Mucosa of rectum (tissue), 2 donors: Measurements from ENCODE around the gene PRELID2.
"Not testable (repeated sequence)": the region's sequence is repeated elsewhere in the genome, so short reads cannot be mapped to it uniquely, and the experiment has no call there.

ENCODE experiments used
- H3K27ac ChIP-seq, 2 donors: one replicate each; pipeline ENCODE4 v1.7.0; 2013; ENCODE audit warnings: inconsistent platforms in 2 of 2, low read depth in 2 of 2, low read length in 2 of 2
- H3K27me3 ChIP-seq, 2 donors: one replicate each; pipeline ENCODE4 v1.7.0; 2013; ENCODE audit warnings: low read length in 2 of 2; ENCODE audit not compliant: control insufficient read depth in 2 of 2, insufficient read depth in 2 of 2
- H3K36me3 ChIP-seq, 2 donors: one replicate each; pipeline ENCODE4 v1.7.0; 2013; ENCODE audit warnings: low read length in 2 of 2; ENCODE audit not compliant: control insufficient read depth in 2 of 2, insufficient read depth in 2 of 2
- H3K4me1 ChIP-seq, 2 donors: one replicate each; pipeline ENCODE4 v1.7.0; 2013; ENCODE audit warnings: low read length in 2 of 2, mild to moderate bottlenecking in 1 of 2; ENCODE audit not compliant: control insufficient read depth in 2 of 2, insufficient read depth in 2 of 2
- H3K4me3 ChIP-seq, 2 donors: one replicate each; pipeline ENCODE4 v1.7.0; 2013; ENCODE audit warnings: low read length in 2 of 2
- H3K9ac ChIP-seq, 2 donors: one replicate each; pipeline ENCODE4 v1.7.0; 2013; ENCODE audit warnings: low read length in 2 of 2, low read depth in 1 of 2, mild to moderate bottlenecking in 1 of 2
- H3K9me3 ChIP-seq, 2 donors: one replicate each; pipeline ENCODE4 v1.7.0; 2013; ENCODE audit warnings: low read length in 2 of 2; ENCODE audit not compliant: control insufficient read depth in 2 of 2
- donor health status: healthy.
- donor health status: Normal muscosa, but diverticular disease.

Gene PRELID2

GRCh38 chr5:145738227-145738626 lies 96.9 kb downstream of the PRELID2 start:
- no peaks in the 10 kb centered on the region for H3K4me1 ChIP-seq
- H3K27me3 ChIP-seq = no peaks in the 10 kb centered on the region
- H3K4me3 ChIP-seq = no peak overlapping the region
- H3K36me3 ChIP-seq = peaks cover 3 to 4% of the 10 kb centered on the region in 2 donors
- H3K27ac ChIP-seq = no peak overlapping the region
- no peaks in the 10 kb centered on the region for H3K9me3 ChIP-seq
- no peak overlapping the region for H3K9ac ChIP-seq

GRCh38 chr5:145737578-145737977 lies 97.6 kb downstream of the PRELID2 start:
- Histone ChIP-seq H3K27me3 (no peaks in the 10 kb centered on the region), H3K9me3 (no peaks in the 10 kb centered on the region), H3K4me1 (no peaks in the 10 kb centered on the region), H3K36me3 (peaks cover 3 to 6% of the 10 kb centered on the region in 2 donors), H3K27ac (no peak overlapping the region), H3K4me3 (no peak overlapping the region), H3K9ac (no peak overlapping the region)

GRCh38 chr5:145729956-145730355 lies 105.2 kb downstream of the PRELID2 start:
- H3K27ac ChIP-seq, H3K4me3 ChIP-seq, H3K9ac ChIP-seq, H3K27me3 ChIP-seq, H3K4me1 ChIP-seq: not testable (repeated sequence)
- Histone ChIP-seq H3K9me3 (peaks cover 8 to 10% of the 10 kb centered on the region in 2 donors), H3K36me3 (peaks cover 10 to 19% of the 10 kb centered on the region in 2 donors)

DNA sequence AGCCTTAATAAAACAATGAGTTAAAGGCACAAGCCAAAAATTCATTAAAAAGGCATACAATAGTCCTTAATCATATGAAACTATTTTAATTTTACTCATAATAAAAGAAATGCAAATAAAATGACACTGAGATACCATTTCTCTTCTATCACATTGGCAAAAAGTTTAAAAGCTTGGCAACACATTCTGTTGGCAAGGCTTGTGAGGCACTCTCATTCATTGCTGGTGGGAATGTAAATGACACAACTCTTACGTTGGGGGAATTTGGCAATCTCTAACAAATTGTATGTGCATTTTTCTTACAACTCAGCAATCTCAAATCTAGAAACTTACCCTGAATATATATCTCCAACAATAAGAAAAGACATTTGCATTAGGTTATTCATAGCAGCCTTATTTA lies 111.6 kb downstream of the PRELID2 start:
- Histone ChIP-seq H3K27me3 (no peaks in the 10 kb centered on the region), H3K4me3 (no peak overlapping the region), H3K9ac (no peak overlapping the region), H3K27ac (no peak overlapping the region), H3K4me1 (no peaks in the 10 kb centered on the region), H3K9me3 (peaks cover 4 to 6% of the 10 kb centered on the region in 2 donors), H3K36me3 (peaks cover 0 to 10% of the 10 kb centered on the region in 2 donors)

GRCh38 chr5:145718956-145719355 lies 116.2 kb downstream of the PRELID2 start:
- Histone ChIP-seq H3K36me3 (no peaks in the 10 kb centered on the region), H3K27me3 (no peaks in the 10 kb centered on the region), H3K4me1 (no peaks in the 10 kb centered on the region), H3K9me3 (no peaks in the 10 kb centered on the region), H3K4me3 (no peak overlapping the region), H3K27ac (no peak overlapping the region), H3K9ac (no peak overlapping the region)

GRCh38 chr5:145715412-145715811 lies 119.7 kb downstream of the PRELID2 start:
- Histone ChIP-seq H3K36me3 (no peaks in the 10 kb centered on the region), H3K27ac (no peak overlapping the region), H3K9me3 (no peaks in the 10 kb centered on the region), H3K27me3 (no peaks in the 10 kb centered on the region), H3K9ac (no peak overlapping the region), H3K4me3 (no peak overlapping the region), H3K4me1 (no peaks in the 10 kb centered on the region)

GRCh38 chr5:145712245-145712644 lies 122.9 kb downstream of the PRELID2 start:
- Histone ChIP-seq H3K27ac (no peak overlapping the region), H3K4me3 (no peak overlapping the region), H3K9ac (no peak overlapping the region), H3K27me3 (no peaks in the 10 kb centered on the region), H3K4me1 (no peaks in the 10 kb centered on the region), H3K36me3 (no peaks in the 10 kb centered on the region), H3K9me3 (no peaks in the 10 kb centered on the region)

- Histone ChIP-seq H3K4me1 (no peaks in the 10 kb centered on the region), H3K27me3 (no peaks in the 10 kb centered on the region), H3K9ac (no peak overlapping the region), H3K9me3 (no peaks in the 10 kb centered on the region), H3K4me3 (no peak overlapping the region), H3K36me3 (no peaks in the 10 kb centered on the region), H3K27ac (no peak overlapping the region)
Observed at GRCh38 chr5:145711417-145711816, 123.7 kb downstream of the PRELID2 start.
